ENCODE results near the gene EDN2.

DNA sequence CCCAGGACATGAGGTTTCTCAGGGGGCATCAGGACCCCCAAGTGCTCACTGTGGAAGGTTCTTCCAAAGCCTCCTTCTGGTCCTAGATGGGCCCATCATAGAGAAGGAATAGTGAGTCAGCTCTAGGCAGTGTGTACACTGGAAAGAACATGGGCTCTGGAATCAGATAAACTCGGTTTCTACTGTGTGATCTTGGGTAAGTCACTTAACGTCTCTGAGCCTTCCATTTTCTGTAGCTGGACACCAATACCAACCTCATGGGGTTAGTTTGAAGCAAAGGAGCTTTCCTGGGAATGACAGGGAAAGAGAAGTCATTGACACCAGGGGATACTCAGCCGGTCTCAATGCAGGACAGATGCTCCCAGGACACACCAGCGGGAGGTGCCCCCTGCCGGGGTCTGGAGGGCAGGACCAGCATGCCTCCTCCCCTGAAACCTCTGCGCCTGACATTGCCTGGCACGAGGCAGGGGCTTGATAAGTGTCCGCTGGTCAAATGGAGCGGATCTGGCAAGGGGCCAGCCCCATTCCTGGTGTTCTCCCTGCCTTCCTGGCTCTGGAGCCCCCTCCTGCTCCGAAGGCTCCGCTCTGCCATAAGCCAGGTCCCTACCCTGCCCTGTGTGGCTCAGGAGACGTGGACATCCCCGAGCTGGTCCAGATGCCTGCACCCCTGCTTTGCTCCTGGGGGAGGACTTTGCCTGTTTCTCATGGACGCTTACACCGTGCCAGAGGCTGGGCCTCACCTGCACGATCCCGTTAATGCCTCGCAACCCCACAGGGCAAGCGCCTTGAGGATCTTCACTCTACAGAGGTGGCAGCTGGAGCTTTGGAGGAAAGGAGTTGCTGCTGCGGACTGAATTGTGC, 52.8 kb downstream of the EDN2 start:
- TF ChIP-seq EZH2phosphoT487 (IDR thresholded peaks at IDR 0.05; ENCODE audit: low read length) (no peak), CTCF (IDR thresholded peaks at IDR 0.05; ENCODE audit: low read length) (no peak), EZH2 (optimal IDR thresholded peaks at IDR 0.05; ENCODE audit: low read depth, low read length) (no peak)
